Measurements from ENCODE around the gene NOVA2. TPM values are rescaled to one million over a fixed set of nuclear protein-coding genes. Genes with fewer than 3 reads are reported as not detected.

Gene NOVA2
- polyA plus RNA-seq, 1 donor from 2014 or later: 9.3 TPM

GRCh38 chr19:45933759-45934158, 39.9 kb downstream of the NOVA2 start:
- H3K9me2 ChIP-seq (ENCODE audit: insufficient read depth, low read length): no peaks in the 10 kb centered on the region
- no peak overlapping the region for H2AFZ ChIP-seq (ENCODE audit: low read depth, low read length)
- H3K4me3 ChIP-seq (ENCODE audit: low read length): no peak overlapping the region
- H3K27me3 ChIP-seq (ENCODE audit: insufficient read depth, low read depth, low read length): no peaks in the 10 kb centered on the region
- H3K9ac ChIP-seq (ENCODE audit: low read length): no peak overlapping the region
- H3K27ac ChIP-seq (ENCODE audit: low read length): no peak overlapping the region
- no peaks in the 10 kb centered on the region for H3K9me3 ChIP-seq (ENCODE audit: low read length)
- peaks cover 5% of the 10 kb centered on the region for H3K79me2 ChIP-seq (replicated peaks; ENCODE audit: insufficient read depth, low read length)
- no peak for TF ChIP-seq SMC3 (conservative IDR thresholded peaks at IDR 0.05; ENCODE audit: poor library complexity)
- H3K36me3 ChIP-seq (ENCODE audit: insufficient read depth, low read length): peaks cover 11% of the 10 kb centered on the region
- no peaks in the 10 kb centered on the region for H3F3A ChIP-seq (ENCODE audit: insufficient read depth, low read length, poor library complexity, severe bottlenecking)
- H4K20me1 ChIP-seq (ENCODE audit: insufficient read depth): peaks cover 10% of the 10 kb centered on the region
- H3K4me2 ChIP-seq (ENCODE audit: low read length): no peak overlapping the region

- H3K4me3 ChIP-seq (ENCODE audit: low read length): no peak overlapping the region
- H3K4me2 ChIP-seq (ENCODE audit: low read length): no peak overlapping the region
- no peak overlapping the region for H2AFZ ChIP-seq (ENCODE audit: low read depth, low read length)
- no peaks in the 10 kb centered on the region for H3K27me3 ChIP-seq (ENCODE audit: insufficient read depth, low read depth, low read length)
- H3K79me2 ChIP-seq (replicated peaks; ENCODE audit: insufficient read depth, low read length): no peaks in the 10 kb centered on the region
- peak; percentile 34 for TF ChIP-seq POLR2AphosphoS5 (IDR thresholded peaks at IDR 0.05)
- TF ChIP-seq RAD21 (conservative IDR thresholded peaks at IDR 0.05): peak; percentile 20
- TF ChIP-seq EZH2 (IDR thresholded peaks at IDR 0.05; ENCODE audit: borderline replicate concordance, insufficient read depth, low read length, poor library complexity, severe bottlenecking): no peak
- peak; percentile 15 for TF ChIP-seq CTCF (IDR thresholded peaks at IDR 0.05; ENCODE audit: poor library complexity, severe bottlenecking)
- H3F3A ChIP-seq (ENCODE audit: insufficient read depth, low read length, poor library complexity, severe bottlenecking): no peaks in the 10 kb centered on the region
- H3K9me2 ChIP-seq (ENCODE audit: insufficient read depth, low read length): no peaks in the 10 kb centered on the region
- H3K9me3 ChIP-seq (ENCODE audit: low read length): no peaks in the 10 kb centered on the region
- no peak overlapping the region for H3K27ac ChIP-seq (ENCODE audit: low read length)
- no peaks in the 10 kb centered on the region for H4K20me1 ChIP-seq (ENCODE audit: insufficient read depth)
- peaks cover 10% of the 10 kb centered on the region for H3K36me3 ChIP-seq (ENCODE audit: insufficient read depth, low read length)
- H3K9ac ChIP-seq (ENCODE audit: low read length): no peak overlapping the region
Measured at GRCh38 chr19:45931055-45931454, 42.6 kb downstream of the NOVA2 start.

- no peaks in the 10 kb centered on the region for H4K20me1 ChIP-seq (ENCODE audit: insufficient read depth)
Measured at GRCh38 chr19:45929247-45929646, 44.4 kb downstream of the NOVA2 start.

GRCh38 chr19:45927565-45928261, 46.0 kb downstream of the NOVA2 start:
- no peak overlapping the region for H3K9ac ChIP-seq (ENCODE audit: low read length)
- no peaks in the 10 kb centered on the region for H3K9me3 ChIP-seq (ENCODE audit: low read length)
- H2AFZ ChIP-seq (ENCODE audit: low read depth, low read length): no peak overlapping the region
- H3K27me3 ChIP-seq (ENCODE audit: insufficient read depth, low read depth, low read length): no peaks in the 10 kb centered on the region
- H3K9me2 ChIP-seq (ENCODE audit: insufficient read depth, low read length): no peaks in the 10 kb centered on the region
- H3K36me3 ChIP-seq (ENCODE audit: insufficient read depth, low read length): no peaks in the 10 kb centered on the region
- H3F3A ChIP-seq (ENCODE audit: insufficient read depth, low read length, poor library complexity, severe bottlenecking): no peaks in the 10 kb centered on the region
- H3K4me2 ChIP-seq (ENCODE audit: low read length): no peak overlapping the region
- no peaks in the 10 kb centered on the region for H3K79me2 ChIP-seq (replicated peaks; ENCODE audit: insufficient read depth, low read length)
- H4K20me1 ChIP-seq (ENCODE audit: insufficient read depth): no peaks in the 10 kb centered on the region
- peak overlapping the region; percentile 16 for H3K4me3 ChIP-seq (ENCODE audit: low read length)
- no peak overlapping the region for H3K27ac ChIP-seq (ENCODE audit: low read length)
- TF ChIP-seq POLR2AphosphoS5 (IDR thresholded peaks at IDR 0.05) (peak; percentile 77), CTCF (IDR thresholded peaks at IDR 0.05; ENCODE audit: poor library complexity, severe bottlenecking) (peak; percentile 61), EZH2 (IDR thresholded peaks at IDR 0.05; ENCODE audit: borderline replicate concordance, insufficient read depth, low read length, poor library complexity, severe bottlenecking) (no peak), MXI1 (conservative IDR thresholded peaks at IDR 0.05; ENCODE audit: poor library complexity, severe bottlenecking) (peak; percentile 98), SMC3 (conservative IDR thresholded peaks at IDR 0.05; ENCODE audit: poor library complexity) (peak; percentile 67), EP300 (conservative IDR thresholded peaks at IDR 0.05; ENCODE audit: poor library complexity, severe bottlenecking) (no peak), RAD21 (conservative IDR thresholded peaks at IDR 0.05) (peak; percentile 61), REST (IDR thresholded peaks at IDR 0.05; ENCODE audit: borderline replicate concordance) (no peak)

More at GRCh38 chr19:45929247-45929646, 44.4 kb downstream of the NOVA2 start:
- Histone ChIP-seq H3K9me2 (ENCODE audit: insufficient read depth, low read length) (no peaks in the 10 kb centered on the region), H3K27me3 (ENCODE audit: insufficient read depth, low read depth, low read length) (no peaks in the 10 kb centered on the region), H3K79me2 (replicated peaks; ENCODE audit: insufficient read depth, low read length) (no peaks in the 10 kb centered on the region), H3K4me2 (ENCODE audit: low read length) (no peak overlapping the region), H2AFZ (ENCODE audit: low read depth, low read length) (no peak overlapping the region), H3F3A (ENCODE audit: insufficient read depth, low read length, poor library complexity, severe bottlenecking) (no peaks in the 10 kb centered on the region), H3K4me3 (ENCODE audit: low read length) (no peak overlapping the region), H3K9ac (ENCODE audit: low read length) (no peak overlapping the region), H3K27ac (ENCODE audit: low read length) (no peak overlapping the region), H3K36me3 (ENCODE audit: insufficient read depth, low read length) (no peaks in the 10 kb centered on the region), H3K9me3 (ENCODE audit: low read length) (no peaks in the 10 kb centered on the region)
- TF ChIP-seq SMC3 (conservative IDR thresholded peaks at IDR 0.05; ENCODE audit: poor library complexity) (no peak), RAD21 (conservative IDR thresholded peaks at IDR 0.05) (no peak), EP300 (conservative IDR thresholded peaks at IDR 0.05; ENCODE audit: poor library complexity, severe bottlenecking) (no peak), POLR2AphosphoS5 (IDR thresholded peaks at IDR 0.05) (no peak)

Measured in neural cell (in vitro differentiated cells).